Testis (tissue), 2 donors: ENCODE data around the gene INTS6.

Source experiments
- POLR2A ChIP-seq: fragments of 450-650 bp; IDR thresholded peaks from one replicate; pipeline ENCODE4 v1.6.1; 2017; ENCODE audit warnings: antibody characterized with exemption, mild to moderate bottlenecking, moderate library complexity
- TF ChIP-seq, protein P1 (sequence below), 3 experiments: fragments of 450-650 bp in 2 of 3; fragments of 200-600 bp in 1 of 3; sonication (generic) in 1 of 3; IDR thresholded peaks; one replicate each; pipeline ENCODE4 v1.5.1; 2016 to 2019; ENCODE audit warnings: antibody characterized with exemption in 3 of 3, mild to moderate bottlenecking in 2 of 3, moderate library complexity in 1 of 3

DNA sequence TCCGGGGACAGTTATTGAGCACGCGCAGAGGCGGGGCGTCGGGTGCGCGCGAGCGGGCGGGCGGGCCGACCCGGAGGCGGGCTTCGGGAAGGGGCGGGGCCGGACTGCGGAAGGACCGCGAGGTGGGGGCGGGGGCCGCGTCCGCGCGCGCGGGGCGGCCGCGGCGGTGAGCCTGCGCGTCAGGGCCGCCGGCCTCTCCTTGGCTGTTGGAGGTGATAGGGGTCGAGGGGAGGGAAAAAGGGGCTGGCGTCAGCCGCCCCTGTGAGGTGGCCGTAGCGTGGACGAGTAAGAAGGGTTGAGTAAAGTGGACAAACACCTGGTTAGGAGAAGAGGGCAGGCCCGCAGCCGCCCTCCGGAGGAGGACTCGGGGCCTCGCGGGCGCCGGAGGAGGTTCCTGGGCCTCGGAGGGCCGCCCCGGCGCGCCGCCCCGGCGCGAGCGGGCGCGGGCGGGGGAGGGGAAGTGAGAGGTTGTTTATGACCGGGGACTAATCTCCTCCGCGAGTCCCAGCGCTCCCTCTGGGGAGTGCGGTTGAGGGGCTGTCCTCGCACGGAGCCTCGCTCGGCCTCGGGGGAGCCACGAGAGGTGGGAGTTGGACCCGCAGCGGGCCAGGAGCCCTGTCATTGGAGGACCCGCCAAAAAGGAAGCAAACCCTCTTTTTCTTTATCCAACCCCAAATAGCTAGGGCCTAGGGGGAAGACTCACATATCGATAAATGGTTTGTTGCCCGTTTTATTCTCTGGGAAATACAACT lies 547 bp upstream of the INTS6 start:
- TF ChIP-seq, protein P1, sequence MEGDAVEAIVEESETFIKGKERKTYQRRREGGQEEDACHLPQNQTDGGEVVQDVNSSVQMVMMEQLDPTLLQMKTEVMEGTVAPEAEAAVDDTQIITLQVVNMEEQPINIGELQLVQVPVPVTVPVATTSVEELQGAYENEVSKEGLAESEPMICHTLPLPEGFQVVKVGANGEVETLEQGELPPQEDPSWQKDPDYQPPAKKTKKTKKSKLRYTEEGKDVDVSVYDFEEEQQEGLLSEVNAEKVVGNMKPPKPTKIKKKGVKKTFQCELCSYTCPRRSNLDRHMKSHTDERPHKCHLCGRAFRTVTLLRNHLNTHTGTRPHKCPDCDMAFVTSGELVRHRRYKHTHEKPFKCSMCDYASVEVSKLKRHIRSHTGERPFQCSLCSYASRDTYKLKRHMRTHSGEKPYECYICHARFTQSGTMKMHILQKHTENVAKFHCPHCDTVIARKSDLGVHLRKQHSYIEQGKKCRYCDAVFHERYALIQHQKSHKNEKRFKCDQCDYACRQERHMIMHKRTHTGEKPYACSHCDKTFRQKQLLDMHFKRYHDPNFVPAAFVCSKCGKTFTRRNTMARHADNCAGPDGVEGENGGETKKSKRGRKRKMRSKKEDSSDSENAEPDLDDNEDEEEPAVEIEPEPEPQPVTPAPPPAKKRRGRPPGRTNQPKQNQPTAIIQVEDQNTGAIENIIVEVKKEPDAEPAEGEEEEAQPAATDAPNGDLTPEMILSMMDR (IDR thresholded peaks at IDR 0.05): no peak
- no peak for TF ChIP-seq POLR2A
